Astrocyte of the cerebellum (primary cell): ENCODE results near the gene CKMT2.
"Not testable (repeated sequence)": the region's sequence is repeated elsewhere in the genome, so short reads cannot be mapped to it uniquely, and the experiment has no call there.

ENCODE experiments used
- DNase-seq: peaks from one replicate; pipeline ENCODE4 v3.0.0-alpha.2; 2011; ENCODE audit warnings: low read depth
- H3K4me3 ChIP-seq: 2 replicates; pipeline ENCODE4 v1.5.1; 2011; ENCODE audit warnings: mild to moderate bottlenecking, low read depth, low read length, moderate library complexity
- CTCF ChIP-seq: IDR thresholded peaks from 2 replicates; pipeline ENCODE4 v1.5.1; 2012; ENCODE audit warnings: low read length, low read depth, moderate library complexity, mild to moderate bottlenecking; ENCODE audit errors: missing control alignments
- in situ Hi-C: cut with HindIII; loops from 2 replicates; pipeline ENCODE4 v1.10.0; 2017; ENCODE audit warnings: low sequenced_read_pairs

Gene CKMT2

GRCh38 chr5:81265101-81265500 lies 32.0 kb downstream of the CKMT2 start:
- no peak for TF ChIP-seq CTCF
- DNase-seq = no peak
- in situ Hi-C loops = no loop called here
- H3K4me3 ChIP-seq = no peak overlapping the region

GRCh38 chr5:81268521-81269196 lies 35.5 kb downstream of the CKMT2 start:
- in situ Hi-C loops = no loop called here
- DNase-seq = peak; percentile 67

GRCh38 chr5:81269751-81270393 lies 36.8 kb downstream of the CKMT2 start:
- H3K4me3 ChIP-seq = no peak overlapping the region
- TF ChIP-seq CTCF = no peak
- no peak for DNase-seq
- in situ Hi-C loops = no loop called here

More at GRCh38 chr5:81268521-81269196, 35.5 kb downstream of the CKMT2 start:
- H3K4me3 ChIP-seq = no peak overlapping the region
- TF ChIP-seq CTCF = no peak

GRCh38 chr5:81270394-81271027 lies 37.4 kb downstream of the CKMT2 start:
- in situ Hi-C loops, DNase-seq, H3K4me3 ChIP-seq: not testable (repeated sequence)

GRCh38 chr5:81283976-81284375 lies 50.9 kb downstream of the CKMT2 start:
- no peak overlapping the region for H3K4me3 ChIP-seq
- no peak for TF ChIP-seq CTCF
- DNase-seq = no peak
- in situ Hi-C loops = no loop called here

GRCh38 chr5:81286059-81286617 lies 53.0 kb downstream of the CKMT2 start:
- no peak for DNase-seq
- H3K4me3 ChIP-seq = no peak overlapping the region
- in situ Hi-C loops = no loop called here
- no peak for TF ChIP-seq CTCF

GRCh38 chr5:81288021-81288433 lies 54.9 kb downstream of the CKMT2 start:
- in situ Hi-C loops = no loop called here
- DNase-seq = no peak
- no peak overlapping the region for H3K4me3 ChIP-seq
- no peak for TF ChIP-seq CTCF
